B cell (primary cell): ENCODE results near the gene ABHD10. TPM values are rescaled to one million over a fixed set of nuclear protein-coding genes. Genes with fewer than 3 reads are reported as not detected.

ENCODE experiments used
- ATAC-seq: fragments of 200-7000 bp; cut with Tn5 transposase; one replicate; pipeline ENCODE4 v1.10.0; 2021; ENCODE audit warnings: low read depth, mild to moderate bottlenecking, moderate number of reproducible peaks, moderate library complexity
- CTCF ChIA-PET: fragments of 350-600 bp; sonication (Branson Sonifier 250); formaldehyde crosslinking; loops from one replicate; lab custom pipeline; 2021; ENCODE audit warnings: antibody characterized with exemption, inconsistent platforms; lab: Charles Lee
- POLR2A ChIA-PET: fragments of 350-600 bp; sonication (Branson Sonifier 250); formaldehyde crosslinking; loops from one replicate; lab custom pipeline; 2021; ENCODE audit warnings: antibody characterized with exemption; lab: Charles Lee
- DNase-seq: peaks from one replicate; pipeline ENCODE4 v3.0.0; 2013
- H2AFZ ChIP-seq: 2 replicates; pipeline ENCODE4 v1.6.1; 2012; ENCODE audit warnings: mild to moderate bottlenecking, low read depth, low read length; ENCODE audit not compliant: insufficient read depth, poor library complexity, severe bottlenecking
- H3K27ac ChIP-seq, 2 donors: 1 replicate in 1 of 2; 2 replicates in 1 of 2; pipeline ENCODE4 v1.5.1; 2012 to 2013; ENCODE audit warnings: low read length in 2 of 2, mild to moderate bottlenecking in 2 of 2, moderate library complexity in 1 of 2
- H3K27me3 ChIP-seq, 4 experiments: fragments of 200-600 bp in 1 of 4; sonication (generic) in 1 of 4; replicated peaks in 1 of 4; 1 replicate in 2 of 4; 2 replicates in 2 of 4; pipeline versions ENCODE4 v1.6.1 to v1.7.0; 2013 to 2016; ENCODE audit warnings: low read length in 3 of 4, mild to moderate bottlenecking in 2 of 4, mixed read lengths in 1 of 4, moderate library complexity in 1 of 4; ENCODE audit not compliant: insufficient read depth in 4 of 4, control insufficient read depth in 3 of 4; ENCODE audit errors: control extremely low read depth in 1 of 4
- H3K36me3 ChIP-seq, 2 experiments: replicated peaks in 1 of 2; 1 replicate in 1 of 2; 2 replicates in 1 of 2; pipeline versions ENCODE4 v1.6.1 to v1.7.1; 2013; ENCODE audit warnings: low read length in 1 of 2; ENCODE audit not compliant: insufficient read depth in 2 of 2, control insufficient read depth in 1 of 2; ENCODE audit errors: control extremely low read depth in 1 of 2, extremely low read depth in 1 of 2
- H3K4me1 ChIP-seq, 2 donors: fragments of 200-600 bp in 1 of 2; sonication (generic) in 1 of 2; 1 replicate in 1 of 2; 2 replicates in 1 of 2; pipeline versions ENCODE4 v1.5.1 to v1.6.1; 2013 to 2017; ENCODE audit warnings: low read length in 2 of 2; ENCODE audit not compliant: control insufficient read depth in 2 of 2, insufficient read depth in 2 of 2
- H3K4me2 ChIP-seq: replicated peaks from 2 replicates; pipeline ENCODE3; 2012; ENCODE audit warnings: mild to moderate bottlenecking, low read depth, low read length; ENCODE audit not compliant: poor library complexity, severe bottlenecking
- H3K4me3 ChIP-seq, 5 experiments: fragments of 200-600 bp in 1 of 5; sonication (generic) in 1 of 5; 1 replicate in 3 of 5; 2 replicates in 2 of 5; pipeline versions ENCODE4 v1.5.1 to v1.7.0; 2011 to 2016; ENCODE audit warnings: low read length in 4 of 5, mild to moderate bottlenecking in 4 of 5, low read depth in 2 of 5, control low read depth in 1 of 5, moderate library complexity in 1 of 5; ENCODE audit not compliant: insufficient read depth in 1 of 5; ENCODE audit errors: control extremely low read depth in 1 of 5, extremely low read depth in 1 of 5
- H3K79me2 ChIP-seq: fragments of 200-600 bp; sonication (generic); one replicate; pipeline ENCODE4 v1.6.0; 2016; ENCODE audit warnings: low read length; ENCODE audit not compliant: control insufficient read depth, insufficient read depth
- H3K9ac ChIP-seq: fragments of 200-600 bp; sonication (generic); 2 replicates; pipeline ENCODE4 v1.6.1; 2017; ENCODE audit warnings: mild to moderate bottlenecking, low read length, moderate library complexity
- H3K9me3 ChIP-seq, 3 donors: one replicate each; pipeline versions ENCODE4 v1.6.1 to v1.7.1; 2013; ENCODE audit warnings: low read length in 2 of 3; ENCODE audit not compliant: control insufficient read depth in 2 of 3, insufficient read depth in 1 of 3; ENCODE audit errors: control extremely low read depth in 1 of 3
- H4K20me1 ChIP-seq: 2 replicates; pipeline ENCODE4 v1.6.0; 2012; ENCODE audit warnings: mild to moderate bottlenecking, low read length; ENCODE audit not compliant: insufficient read depth, control insufficient read depth, poor library complexity, severe bottlenecking
- H3K27ac Mint-ChIP-seq: one replicate; pipeline ENCODE4 v1.8.0; 2021; ENCODE audit warnings: mixed read lengths
- H3K27me3 Mint-ChIP-seq: one replicate; pipeline ENCODE4 v1.8.0; 2021; ENCODE audit warnings: mixed read lengths
- H3K4me1 Mint-ChIP-seq: one replicate; pipeline ENCODE4 v1.8.0; 2021; ENCODE audit warnings: mixed read lengths
- H3K4me3 Mint-ChIP-seq: one replicate; pipeline ENCODE4 v1.8.0; 2021; ENCODE audit warnings: mixed read lengths
- H3K9me3 Mint-ChIP-seq: one replicate; pipeline ENCODE4 v1.8.0; 2022; ENCODE audit warnings: mixed read lengths; ENCODE audit not compliant: insufficient read depth
- CTCF ChIP-seq: fragments of 200-600 bp; IDR thresholded peaks from one replicate; pipeline ENCODE4 v1.8.0; 2022; ENCODE audit warnings: antibody characterized with exemption, mild to moderate bottlenecking
- EZH2 ChIP-seq: IDR thresholded peaks from 2 replicates; pipeline ENCODE4 v1.6.1; 2012; ENCODE audit warnings: borderline replicate concordance, low read depth, mild to moderate bottlenecking, moderate library complexity, low read length; ENCODE audit not compliant: insufficient read depth, poor library complexity, severe bottlenecking
- WGBS: methylation state at CpG from one replicate; pipeline ENCODE4 v1.1.5; 2013; ENCODE audit warnings: missing lambda C conversion rate; ENCODE audit not compliant: insufficient coverage; 5-methylcytosine and 5-hydroxymethylcytosine counted together
- intact Hi-C: fragments of 100-400 bp; cut with micrococcal nuclease; formaldehyde crosslinking; loops from one replicate; pipeline ENCODE4 v1.10.0; 2022
- polyA plus RNA-seq: library from polyadenylated mRNA; depleted of rRNA; stranded (reverse); fragments of >200 nt; gene quantifications from 2 replicates; pipeline ENCODE4 v1.2.3, GENCODE V29; 2012
- total RNA-seq, 2 donors: library from RNA; stranded (reverse); fragments of 120-200 nt in 1 of 2; gene quantifications; 1 replicate in 1 of 2; 2 replicates in 1 of 2; pipeline versions ENCODE4 v1.2.3 to v1.2.4, GENCODE V29; 2013 to 2022

Gene ABHD10
- total and polyA plus RNA-seq, 2 donors (not counting 1 experiment from before 2014, with no cell fraction given): 22.1 to 40.1 TPM

- Histone ChIP-seq H4K20me1 (no peaks in the 10 kb centered on the region), H3K27ac (no peak overlapping the region), H3K4me1 (no peaks in the 10 kb centered on the region), H3K9me3 (no peaks in the 10 kb centered on the region), H2AFZ (no peak overlapping the region), H3K36me3 (no peaks in the 10 kb centered on the region), H3K4me2 (no peak overlapping the region), H3K4me3 (no peak overlapping the region), H3K9ac (no peak overlapping the region), H3K79me2 (no peaks in the 10 kb centered on the region), H3K27me3 (no peaks in the 10 kb centered on the region)
- TF ChIP-seq EZH2 (no peak), CTCF (no peak)
- no peaks in the 10 kb centered on the region for H3K9me3 Mint-ChIP-seq
- ChIA-PET CTCF (interaction anchor here (1.2 kb wide), 1 partner anchor 13 kb away, joined by 3 read pairs; no protein-coding TSS in a partner anchor), POLR2A (no interaction called here)
- DNase-seq (no peak), ATAC-seq (no peak)
- WGBS: 100% methylated on average over 1 of the region's 3 CpGs
- H3K4me3 Mint-ChIP-seq: no peak overlapping the region
- intact Hi-C loops: no loop called here
- H3K4me1 Mint-ChIP-seq: no peaks in the 10 kb centered on the region
- no peaks in the 10 kb centered on the region for H3K27me3 Mint-ChIP-seq
- no peak overlapping the region for H3K27ac Mint-ChIP-seq
These were observed 29.1 kb upstream of the ABHD10 start for GRCh38 chr3:111949712-111950111.

GRCh38 chr3:111951032-111951431 is 27.8 kb upstream of the ABHD10 start:
- CTCF ChIA-PET: interaction anchor here (0.6 to 1.3 kb wide), 4 partner anchors 12 to 1197 kb away, joined by 3 to 5 read pairs (median 3); no protein-coding TSS in a partner anchor
- Histone ChIP-seq H3K4me3 (no peak overlapping the region), H3K27me3 (no peaks in the 10 kb centered on the region), H3K79me2 (no peaks in the 10 kb centered on the region), H2AFZ (no peak overlapping the region), H3K36me3 (no peaks in the 10 kb centered on the region), H3K4me2 (no peak overlapping the region), H3K9ac (no peak overlapping the region), H3K4me1 (no peaks in the 10 kb centered on the region), H3K27ac (no peak overlapping the region), H3K9me3 (no peaks in the 10 kb centered on the region), H4K20me1 (no peaks in the 10 kb centered on the region)
- H3K4me3 Mint-ChIP-seq: no peak overlapping the region
- TF ChIP-seq EZH2 (no peak), CTCF (no peak)
- POLR2A ChIA-PET: no interaction called here
- intact Hi-C loops: no loop called here
- no peak overlapping the region for H3K27ac Mint-ChIP-seq
- no peaks in the 10 kb centered on the region for H3K4me1 Mint-ChIP-seq
- no peaks in the 10 kb centered on the region for H3K9me3 Mint-ChIP-seq
- no peaks in the 10 kb centered on the region for H3K27me3 Mint-ChIP-seq
- no CpG with 5 or more reads among the region's 2 CpGs for WGBS
- ATAC-seq: no peak
- DNase-seq: no peak
